K562 (cell line): Measurements from ENCODE around the gene CTAGE1.

Experiments
- C11orf30 ChIP-seq: fragments of 450-650 bp; IDR thresholded peaks from 2 replicates; pipeline ENCODE4 v1.6.1; 2016; ENCODE audit warnings: low read depth, mild to moderate bottlenecking
- EZH2 ChIP-seq: IDR thresholded peaks from 2 replicates; pipeline ENCODE4 v1.6.1; 2012; ENCODE audit warnings: low read depth, mild to moderate bottlenecking, inconsistent platforms, low read length, borderline replicate concordance
- FOXP4 ChIP-seq: sonication (generic); formaldehyde crosslinking; IDR thresholded peaks from 2 replicates; pipeline ENCODE4 v1.8.0; 2022; ENCODE audit warnings: mild to moderate bottlenecking, missing genetic modification reagents, borderline replicate concordance
- GTF2F1 ChIP-seq: IDR thresholded peaks from 2 replicates; pipeline ENCODE4 v1.6.1; 2011; ENCODE audit warnings: low read depth, low read length, improper control_type of control experiment
- HINFP ChIP-seq: fragments of 450-650 bp; conservative IDR thresholded peaks from 2 replicates; pipeline ENCODE4 v1.6.1; 2016; ENCODE audit warnings: missing genetic modification characterization, low read depth, mild to moderate bottlenecking, control low read depth, missing compliant biosample characterization
- HNRNPK ChIP-seq: fragments of 200-400 bp; formaldehyde crosslinking; IDR thresholded peaks from one replicate; pipeline ENCODE4 v1.6.1; 2018; ENCODE audit warnings: mild to moderate bottlenecking, low read depth, low read length; ENCODE audit not compliant: poor library complexity, severe bottlenecking
- KLF13 ChIP-seq: fragments of 450-650 bp; IDR thresholded peaks from 2 replicates; pipeline ENCODE4 v1.6.1; 2016; ENCODE audit warnings: missing genetic modification characterization, low read depth, mild to moderate bottlenecking, missing compliant biosample characterization, moderate library complexity, borderline replicate concordance
- MAZ ChIP-seq, 2 experiments: fragments of 450-650 bp in 1 of 2; sonication (generic) in 1 of 2; formaldehyde crosslinking; IDR thresholded peaks in 1 of 2; conservative IDR thresholded peaks in 1 of 2; 2 replicates each; pipeline versions ENCODE4 v1.4.0 to v1.5.0; 2020; ENCODE audit warnings: mild to moderate bottlenecking in 1 of 2, missing genetic modification reagents in 1 of 2
- SMC3 ChIP-seq: conservative IDR thresholded peaks from 2 replicates; pipeline ENCODE4 v1.6.1; 2011; ENCODE audit warnings: low read depth, low read length, improper control_type of control experiment; ENCODE audit not compliant: insufficient read depth
- TAF1 ChIP-seq: IDR thresholded peaks from 2 replicates; pipeline ENCODE4 v1.6.1; 2011; ENCODE audit warnings: mild to moderate bottlenecking, low read length, moderate library complexity; ENCODE audit not compliant: insufficient read depth, control insufficient read depth, severe bottlenecking; ENCODE audit errors: extremely low read depth
- TF ChIP-seq, protein P1 (sequence below), 3 experiments: IDR thresholded peaks in 2 of 3; conservative IDR thresholded peaks in 1 of 3; 2 replicates each; pipeline ENCODE4 v1.5.1; 2011 to 2012; ENCODE audit warnings: low read length in 3 of 3, mild to moderate bottlenecking in 3 of 3, control low read depth in 2 of 3, improper control_type of control experiment in 1 of 3, inconsistent platforms in 1 of 3, low read depth in 1 of 3, mixed read lengths in 1 of 3, moderate library complexity in 1 of 3; ENCODE audit not compliant: insufficient read depth in 2 of 3

DNA sequence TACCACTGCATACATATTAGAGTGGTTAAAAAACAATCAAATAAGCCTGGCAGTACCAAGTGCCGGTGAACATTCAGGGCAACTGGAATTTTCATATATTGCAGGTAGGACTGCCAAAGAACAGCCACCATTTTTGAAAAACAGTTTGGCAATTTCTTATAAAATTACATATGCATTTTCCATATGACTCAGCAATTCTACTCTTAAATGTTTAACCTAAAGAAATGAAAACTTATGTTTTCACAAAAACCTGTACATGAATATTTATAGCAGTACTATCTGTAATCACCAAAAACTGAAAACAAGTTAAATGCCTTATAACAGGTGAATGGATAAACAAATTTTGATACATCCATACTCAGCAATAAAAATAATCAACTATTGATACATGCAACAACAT lies 39.9 kb downstream of the CTAGE1 start:
- TF ChIP-seq TAF1: no peak
- TF ChIP-seq SMC3: no peak
- TF ChIP-seq MAZ (CRISPR knock-in tag; conservative IDR thresholded peaks at IDR 0.05 in 1 of 2, IDR thresholded peaks at IDR 0.05 in 1 of 2): no peak
- no peak for TF ChIP-seq EZH2
- no peak for TF ChIP-seq KLF13 (tag)
- TF ChIP-seq C11orf30: peak; percentile 72
- no peak for TF ChIP-seq HNRNPK
- TF ChIP-seq, protein P1, sequence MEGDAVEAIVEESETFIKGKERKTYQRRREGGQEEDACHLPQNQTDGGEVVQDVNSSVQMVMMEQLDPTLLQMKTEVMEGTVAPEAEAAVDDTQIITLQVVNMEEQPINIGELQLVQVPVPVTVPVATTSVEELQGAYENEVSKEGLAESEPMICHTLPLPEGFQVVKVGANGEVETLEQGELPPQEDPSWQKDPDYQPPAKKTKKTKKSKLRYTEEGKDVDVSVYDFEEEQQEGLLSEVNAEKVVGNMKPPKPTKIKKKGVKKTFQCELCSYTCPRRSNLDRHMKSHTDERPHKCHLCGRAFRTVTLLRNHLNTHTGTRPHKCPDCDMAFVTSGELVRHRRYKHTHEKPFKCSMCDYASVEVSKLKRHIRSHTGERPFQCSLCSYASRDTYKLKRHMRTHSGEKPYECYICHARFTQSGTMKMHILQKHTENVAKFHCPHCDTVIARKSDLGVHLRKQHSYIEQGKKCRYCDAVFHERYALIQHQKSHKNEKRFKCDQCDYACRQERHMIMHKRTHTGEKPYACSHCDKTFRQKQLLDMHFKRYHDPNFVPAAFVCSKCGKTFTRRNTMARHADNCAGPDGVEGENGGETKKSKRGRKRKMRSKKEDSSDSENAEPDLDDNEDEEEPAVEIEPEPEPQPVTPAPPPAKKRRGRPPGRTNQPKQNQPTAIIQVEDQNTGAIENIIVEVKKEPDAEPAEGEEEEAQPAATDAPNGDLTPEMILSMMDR (IDR thresholded peaks at IDR 0.05 in 2 of 3, conservative IDR thresholded peaks at IDR 0.05 in 1 of 3; ENCODE audit: insufficient read depth in 2 of 3, low read depth in 1 of 3, low read length in 3 of 3): no peak
- no peak for TF ChIP-seq FOXP4 (CRISPR knock-in tag)
- no peak for TF ChIP-seq GTF2F1
- TF ChIP-seq HINFP (tag): no peak
